SK-N-SH treated with all-trans-retinoic acid at 6 μM for 48 hours (cell line): ENCODE data around the gene SLIRP.
"Not testable (repeated sequence)": the region's sequence is repeated elsewhere in the genome, so short reads cannot be mapped to it uniquely, and the experiment has no call there.

ENCODE experiments used
- CREB5 ChIP-seq: fragments of 250-450 bp; sonication (Bioruptor Pico); IDR thresholded peaks from 2 replicates; pipeline ENCODE4 v1.5.1; 2020; ENCODE audit warnings: low read depth, mild to moderate bottlenecking, moderate library complexity
- CSDC2 ChIP-seq: fragments of 250-450 bp; sonication (Bioruptor Pico); IDR thresholded peaks from 2 replicates; pipeline ENCODE4 v1.5.0; 2020; ENCODE audit warnings: mild to moderate bottlenecking, moderate library complexity
- GLIS3 ChIP-seq: fragments of 250-450 bp; sonication (Bioruptor Pico); IDR thresholded peaks from 2 replicates; pipeline ENCODE4 v1.5.0; 2020; ENCODE audit warnings: mild to moderate bottlenecking, moderate library complexity
- ISL1 ChIP-seq: fragments of 250-450 bp; sonication (Bioruptor Pico); IDR thresholded peaks from 2 replicates; pipeline ENCODE4 v2.1.2; 2022; ENCODE audit warnings: mild to moderate bottlenecking, moderate library complexity
- OSR1 ChIP-seq: fragments of 250-450 bp; sonication (Bioruptor Pico); IDR thresholded peaks from 2 replicates; pipeline ENCODE4 v1.8.0; 2022; ENCODE audit warnings: moderate library complexity, mild to moderate bottlenecking, inconsistent platforms
- TOX ChIP-seq: fragments of 250-450 bp; sonication (Bioruptor Pico); IDR thresholded peaks from 2 replicates; pipeline ENCODE4 v1.8.0; 2021; ENCODE audit warnings: mild to moderate bottlenecking, moderate library complexity, borderline replicate concordance
- ZC3H10 ChIP-seq: fragments of 250-450 bp; sonication (Bioruptor Pico); IDR thresholded peaks from 2 replicates; pipeline ENCODE4 v1.5.1; 2021; ENCODE audit warnings: mild to moderate bottlenecking, moderate library complexity
- ZFP3 ChIP-seq: fragments of 250-450 bp; sonication (Bioruptor Pico); IDR thresholded peaks from 2 replicates; pipeline ENCODE4 v1.5.0; 2020; ENCODE audit warnings: mild to moderate bottlenecking, moderate library complexity
- ZFP30 ChIP-seq: fragments of 450-650 bp; formaldehyde crosslinking; IDR thresholded peaks from 2 replicates; pipeline ENCODE4 v1.5.0; 2022; ENCODE audit warnings: mild to moderate bottlenecking, moderate library complexity
- ZNF565 ChIP-seq: fragments of 450-650 bp; formaldehyde crosslinking; conservative IDR thresholded peaks from 2 replicates; pipeline ENCODE4 v1.5.0; 2020; ENCODE audit warnings: low read depth, mild to moderate bottlenecking, moderate library complexity
- TF ChIP-seq, protein P1 (sequence below): fragments of 250-450 bp; sonication (Bioruptor Pico); IDR thresholded peaks from 2 replicates; pipeline ENCODE4 v1.5.1; 2021; ENCODE audit warnings: mild to moderate bottlenecking, moderate library complexity

DNA sequence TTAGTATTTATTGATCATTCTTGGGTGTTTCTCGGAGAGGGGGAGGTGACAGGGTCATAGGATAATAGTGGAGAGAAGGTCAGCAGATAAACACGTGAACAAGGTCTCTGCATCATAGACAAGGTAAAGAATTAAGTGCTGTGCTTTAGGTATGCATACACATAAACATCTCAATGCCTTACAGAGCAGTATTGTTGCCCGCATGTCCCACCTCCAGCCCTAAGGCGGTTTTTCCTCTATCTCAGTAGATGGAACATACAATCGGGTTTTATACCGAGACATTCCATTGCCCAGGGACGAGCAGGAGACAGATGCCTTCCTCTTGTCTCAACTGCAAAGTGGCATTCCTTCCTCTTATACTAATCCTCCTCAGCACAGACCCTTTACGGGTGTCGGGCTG, 46.3 kb upstream of the SLIRP start:
- not testable (repeated sequence) for TF ChIP-seq ISL1; ZNF565 (CRISPR knock-in tag); OSR1 (CRISPR knock-in tag); ZFP3; CREB5; ZC3H10 (CRISPR knock-in tag); TOX (CRISPR knock-in tag); GLIS3 (CRISPR knock-in tag); ZFP30 (CRISPR knock-in tag); CSDC2
- TF ChIP-seq, protein P1, sequence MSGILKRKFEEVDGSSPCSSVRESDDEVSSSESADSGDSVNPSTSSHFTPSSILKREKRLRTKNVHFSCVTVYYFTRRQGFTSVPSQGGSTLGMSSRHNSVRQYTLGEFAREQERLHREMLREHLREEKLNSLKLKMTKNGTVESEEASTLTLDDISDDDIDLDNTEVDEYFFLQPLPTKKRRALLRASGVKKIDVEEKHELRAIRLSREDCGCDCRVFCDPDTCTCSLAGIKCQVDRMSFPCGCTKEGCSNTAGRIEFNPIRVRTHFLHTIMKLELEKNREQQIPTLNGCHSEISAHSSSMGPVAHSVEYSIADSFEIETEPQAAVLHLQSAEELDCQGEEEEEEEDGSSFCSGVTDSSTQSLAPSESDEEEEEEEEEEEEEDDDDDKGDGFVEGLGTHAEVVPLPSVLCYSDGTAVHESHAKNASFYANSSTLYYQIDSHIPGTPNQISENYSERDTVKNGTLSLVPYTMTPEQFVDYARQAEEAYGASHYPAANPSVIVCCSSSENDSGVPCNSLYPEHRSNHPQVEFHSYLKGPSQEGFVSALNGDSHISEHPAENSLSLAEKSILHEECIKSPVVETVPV = not testable (repeated sequence)
